ENCODE measurements around the gene ESPN.

- TF ChIP-seq CTCF (IDR thresholded peaks at IDR 0.05; ENCODE audit: low read depth, low read length) (no peak), MAX (IDR thresholded peaks at IDR 0.05; ENCODE audit: low read depth, low read length) (no peak), POLR2A (IDR thresholded peaks at IDR 0.05; ENCODE audit: extremely low read depth, insufficient read length) (no peak)
These were observed 40.3 kb downstream of the ESPN start for GRCh38 chr1:6464915-6465314.
